NT2/D1 (cell line): Measurements from ENCODE around the gene HSPD1.
"Not testable (repeated sequence)": the region's sequence is repeated elsewhere in the genome, so short reads cannot be mapped to it uniquely, and the experiment has no call there.

Source experiments
- DNase-seq: peaks from one replicate; pipeline ENCODE4 v3.0.0-alpha.2; 2011; ENCODE audit warnings: low read depth, low spot score
- H3K27me3 ChIP-seq: 2 replicates; pipeline ENCODE4 v1.6.0; 2011; ENCODE audit warnings: mild to moderate bottlenecking; ENCODE audit not compliant: insufficient read length, insufficient read depth
- H3K36me3 ChIP-seq: 2 replicates; pipeline ENCODE4 v1.6.1; 2011; ENCODE audit warnings: mild to moderate bottlenecking, low read length, mixed read lengths; ENCODE audit not compliant: insufficient read depth, insufficient read length
- H3K4me1 ChIP-seq: 2 replicates; pipeline ENCODE4 v1.5.1; 2011; ENCODE audit not compliant: insufficient read depth, insufficient read length
- H3K4me3 ChIP-seq: 2 replicates; pipeline ENCODE4 v1.5.1; 2011; ENCODE audit warnings: low read depth; ENCODE audit not compliant: insufficient read length
- H3K9ac ChIP-seq: 2 replicates; pipeline ENCODE4 v1.6.0; 2011; ENCODE audit warnings: low read depth; ENCODE audit not compliant: insufficient read length
- H3K9me3 ChIP-seq: 2 replicates; pipeline ENCODE4 v1.5.1; 2011; ENCODE audit warnings: mild to moderate bottlenecking, low read length; ENCODE audit not compliant: insufficient read depth
- SUZ12 ChIP-seq: IDR thresholded peaks from 2 replicates; pipeline ENCODE4 v1.6.1; 2011; ENCODE audit not compliant: insufficient read length, insufficient read depth; ENCODE audit errors: extremely low read depth
- YY1 ChIP-seq: IDR thresholded peaks from 2 replicates; pipeline ENCODE4 v1.6.1; 2011; ENCODE audit not compliant: insufficient read length, insufficient read depth
- ZNF274 ChIP-seq: IDR thresholded peaks from 2 replicates; pipeline ENCODE4 v1.6.1; 2011; ENCODE audit warnings: mild to moderate bottlenecking, low read depth, low read length

Gene HSPD1

GRCh38 chr2:197453123-197453913 is 46.3 kb downstream of the HSPD1 start, which contains the start of gene COQ10B:
COQ10B (plus strand) TSS chr2:197453552; CDS start chr2:197453561, 9 bp downstream.
- H3K36me3 ChIP-seq: peaks cover 4% of the 10 kb centered on the region
- peak within 1 kb of the TSS; percentile 98 for H3K4me3 ChIP-seq
- peak within 1 kb of the TSS; percentile 87 for H3K9ac ChIP-seq
- no peaks in the 10 kb centered on the region for H3K4me1 ChIP-seq
- H3K9me3 ChIP-seq: peaks cover 3% of the 10 kb centered on the region; the same call in 1 of the 2 replicates
- DNase-seq: peak; percentile 99
- H3K27me3 ChIP-seq: no peaks in the 10 kb centered on the region
- TF ChIP-seq SUZ12: no peak

GRCh38 chr2:197452754-197453122 is 46.9 kb downstream of the HSPD1 start:
- Histone ChIP-seq H3K36me3 (peaks cover 4% of the 10 kb centered on the region), H3K4me3 (peak overlapping the region; percentile 40), H3K27me3 (no peaks in the 10 kb centered on the region), H3K4me1 (no peaks in the 10 kb centered on the region), H3K9me3 (peaks cover 3% of the 10 kb centered on the region; the same call in 1 of the 2 replicates), H3K9ac (peak overlapping the region; percentile 57)
- TF ChIP-seq SUZ12 (no peak), ZNF274 (no peak)
- DNase-seq: no peak

- H3K4me3 ChIP-seq, H3K4me1 ChIP-seq, H3K27me3 ChIP-seq, H3K9ac ChIP-seq, H3K9me3 ChIP-seq, DNase-seq, H3K36me3 ChIP-seq: not testable (repeated sequence)
Observed at GRCh38 chr2:197450935-197451358, 48.7 kb downstream of the HSPD1 start.

DNA sequence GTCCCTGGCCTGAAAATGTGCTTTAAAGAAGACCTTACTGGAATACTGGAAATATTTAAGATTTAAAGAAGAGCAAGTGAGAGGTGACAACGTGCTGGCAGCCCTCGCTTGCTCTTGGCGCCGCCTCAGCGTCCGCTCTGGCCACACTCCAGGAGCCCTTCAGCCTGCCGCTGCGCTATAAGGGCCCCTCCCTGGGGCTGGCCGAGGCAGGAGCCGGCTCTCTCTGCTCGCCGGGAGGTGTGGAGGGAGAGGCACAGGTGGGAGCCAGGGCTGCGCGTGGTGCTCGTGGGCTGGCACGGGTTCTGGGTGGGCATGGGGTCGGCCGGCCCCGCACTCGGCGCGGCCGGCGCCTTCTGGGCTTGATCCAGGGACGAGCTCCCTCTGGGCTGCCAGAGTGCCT is 49.2 kb downstream of the HSPD1 start:
- Histone ChIP-seq H3K36me3 (no peaks in the 10 kb centered on the region), H3K27me3 (no peaks in the 10 kb centered on the region), H3K4me1 (no peaks in the 10 kb centered on the region), H3K9ac (no peak overlapping the region), H3K4me3 (no peak overlapping the region), H3K9me3 (peaks cover 3% of the 10 kb centered on the region; the same call in 1 of the 2 replicates)
- DNase-seq: no peak
- no peak for TF ChIP-seq YY1
- TF ChIP-seq SUZ12: no peak
- TF ChIP-seq ZNF274: no peak

- Histone ChIP-seq H3K9ac (no peak overlapping the region), H3K9me3 (peaks cover 3% of the 10 kb centered on the region; the same call in 1 of the 2 replicates), H3K36me3 (no peaks in the 10 kb centered on the region), H3K4me3 (no peak overlapping the region), H3K27me3 (no peaks in the 10 kb centered on the region), H3K4me1 (no peaks in the 10 kb centered on the region)
- TF ChIP-seq ZNF274 (no peak), SUZ12 (no peak)
- DNase-seq: no peak
Observed at GRCh38 chr2:197446844-197447243, 52.8 kb downstream of the HSPD1 start.

DNA sequence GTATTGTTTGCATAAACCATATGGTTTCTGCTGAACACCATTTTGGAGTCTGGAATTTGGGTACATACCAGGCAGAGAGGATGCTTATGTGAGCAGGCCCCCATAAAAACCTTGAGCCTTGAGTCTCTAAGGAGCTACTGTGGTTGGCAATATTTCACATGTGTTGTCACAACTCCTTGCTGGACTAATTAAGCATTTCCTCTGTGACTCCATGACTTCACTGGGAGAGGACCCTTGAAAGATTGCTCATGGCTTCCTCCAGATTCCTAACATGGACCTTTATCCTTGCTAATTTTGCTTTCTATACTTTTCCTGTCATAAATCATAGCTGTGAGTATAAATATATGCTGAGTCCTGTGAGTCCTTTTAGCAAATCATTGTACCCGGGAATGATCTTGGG is 53.9 kb downstream of the HSPD1 start:
- Histone ChIP-seq H3K9ac (no peak overlapping the region), H3K27me3 (no peaks in the 10 kb centered on the region), H3K4me3 (no peak overlapping the region), H3K36me3 (no peaks in the 10 kb centered on the region), H3K9me3 (peaks cover 3% of the 10 kb centered on the region; the same call in 1 of the 2 replicates), H3K4me1 (no peaks in the 10 kb centered on the region)
- DNase-seq: no peak
- no peak for TF ChIP-seq YY1
- TF ChIP-seq ZNF274: no peak
- TF ChIP-seq SUZ12: no peak

- TF ChIP-seq ZNF274 (no peak), SUZ12 (no peak), YY1 (no peak)
- Histone ChIP-seq H3K9ac (no peak overlapping the region), H3K4me1 (no peaks in the 10 kb centered on the region), H3K4me3 (no peak overlapping the region), H3K27me3 (no peaks in the 10 kb centered on the region), H3K9me3 (no peaks in the 10 kb centered on the region), H3K36me3 (no peaks in the 10 kb centered on the region)
- no peak for DNase-seq
Observed at GRCh38 chr2:197442857-197443256, 56.8 kb downstream of the HSPD1 start.
